Endothelial cell of umbilical vein (primary cell): Measurements from ENCODE around the gene RNASE13. TPM values are rescaled to one million over a fixed set of nuclear protein-coding genes. Genes with fewer than 3 reads are reported as not detected.

Experiments used
- BruUV-seq: library from RNA; stranded (reverse); fragments of 400-500 nt; replicated peaks from 2 replicates; lab custom pipeline; 2021; lab: Mats Ljungman, UMichigan
- CTCF ChIA-PET: fragments of 300-600, 350-600 bp; sonication (Branson Sonifier 250); formaldehyde crosslinking; loops from one replicate; lab custom pipeline; 2021; ENCODE audit warnings: antibody characterized with exemption, inconsistent platforms; lab: Charles Lee
- POLR2A ChIA-PET: fragments of 300-600, 350-600 bp; sonication (Branson Sonifier 250); formaldehyde crosslinking; loops from one replicate; lab custom pipeline; 2021; ENCODE audit warnings: antibody characterized with exemption, inconsistent platforms; lab: Charles Lee
- DNase-seq: peaks from one replicate; pipeline ENCODE4 v3.0.0-alpha.2; 2011; ENCODE audit warnings: low read depth, low spot score
- FAIRE-seq: peaks from 2 replicates; lab custom pipeline; 2011; peaks lifted over from hg19 to GRCh38; lab: Jason Lieb, UNC
- H2AFZ ChIP-seq: 2 replicates; pipeline ENCODE4 v1.6.0; 2012; ENCODE audit warnings: low read depth, low read length, control low read depth, inconsistent platforms
- H3K27ac ChIP-seq: 2 replicates; pipeline ENCODE4 v1.5.1; 2011; ENCODE audit warnings: low read depth, mild to moderate bottlenecking, control low read depth, low read length, moderate library complexity; ENCODE audit not compliant: insufficient read depth
- H3K27me3 ChIP-seq, 2 experiments: 2 replicates each; pipeline versions ENCODE4 v1.6.0 to v1.6.1; 2011; ENCODE audit warnings: low read length in 2 of 2, mixed read lengths in 1 of 2; ENCODE audit not compliant: control insufficient read depth in 2 of 2, insufficient read depth in 2 of 2
- H3K36me3 ChIP-seq, 2 experiments: 2 replicates in 1 of 2; 3 replicates in 1 of 2; pipeline ENCODE4 v1.5.1; 2011; ENCODE audit warnings: low read length in 2 of 2, mild to moderate bottlenecking in 1 of 2, moderate library complexity in 1 of 2; ENCODE audit not compliant: control insufficient read depth in 2 of 2, insufficient read depth in 2 of 2; ENCODE audit errors: extremely low read depth in 1 of 2
- H3K4me1 ChIP-seq: 3 replicates; pipeline ENCODE4 v1.5.1; 2011; ENCODE audit warnings: mild to moderate bottlenecking, low read length; ENCODE audit not compliant: control insufficient read depth, insufficient read depth; ENCODE audit errors: extremely low read depth
- H3K4me2 ChIP-seq: 2 replicates; pipeline ENCODE4 v1.6.1; 2011; ENCODE audit warnings: low read length, control low read depth, mixed read lengths; ENCODE audit not compliant: insufficient read depth
- H3K4me3 ChIP-seq, 3 experiments: fragments of 200-600 bp in 1 of 3; sonication (generic), shearing (Covaris generic) in 1 of 3; replicated peaks in 1 of 3; 2 replicates each; pipeline ENCODE4 v1.5.1; 2011 to 2016; ENCODE audit warnings: control low read depth in 3 of 3, low read length in 3 of 3, mild to moderate bottlenecking in 2 of 3, inconsistent platforms in 1 of 3, low read depth in 1 of 3, moderate library complexity in 1 of 3; ENCODE audit not compliant: insufficient read depth in 1 of 3
- H3K79me2 ChIP-seq: 2 replicates; pipeline ENCODE4 v1.6.0; 2012; ENCODE audit warnings: low read length, inconsistent platforms; ENCODE audit not compliant: control insufficient read depth, insufficient read depth
- H3K9ac ChIP-seq: replicated peaks from 2 replicates; pipeline ENCODE3; 2011; ENCODE audit warnings: low read length, control low read depth; ENCODE audit not compliant: insufficient read depth; ENCODE audit errors: extremely low read depth
- H3K9me1 ChIP-seq: replicated peaks from 3 replicates; pipeline ENCODE4 v1.6.0; 2011; ENCODE audit warnings: mild to moderate bottlenecking, low read length; ENCODE audit not compliant: control insufficient read depth, insufficient read depth; ENCODE audit errors: extremely low read depth
- H3K9me3 ChIP-seq: replicated peaks from 2 replicates; pipeline ENCODE4 v1.5.1; 2012; ENCODE audit warnings: low read length, inconsistent platforms; ENCODE audit not compliant: control insufficient read depth, insufficient read depth
- H4K20me1 ChIP-seq: replicated peaks from 2 replicates; pipeline ENCODE3; 2011; ENCODE audit warnings: mild to moderate bottlenecking, low read length; ENCODE audit not compliant: control insufficient read depth, insufficient read depth; ENCODE audit errors: extremely low read depth
- EZH2 ChIP-seq: IDR thresholded peaks from 2 replicates; pipeline ENCODE4 v1.6.1; 2012; ENCODE audit warnings: borderline replicate concordance, low read depth, mild to moderate bottlenecking, moderate library complexity, low read length, inconsistent platforms; ENCODE audit not compliant: severe bottlenecking
- FOS ChIP-seq: IDR thresholded peaks from 2 replicates; pipeline ENCODE4 v1.6.1; 2011; ENCODE audit warnings: mild to moderate bottlenecking, low read length, moderate library complexity, borderline replicate concordance; ENCODE audit not compliant: insufficient read depth
- GATA2 ChIP-seq: IDR thresholded peaks from 2 replicates; pipeline ENCODE4 v1.7.0; 2011; ENCODE audit warnings: low read depth, mild to moderate bottlenecking, moderate library complexity, mixed read lengths, low read length; ENCODE audit not compliant: insufficient read length, insufficient read depth
- JUN ChIP-seq: IDR thresholded peaks from 2 replicates; pipeline ENCODE4 v1.6.1; 2011; ENCODE audit warnings: borderline replicate concordance, low read depth; ENCODE audit not compliant: insufficient read length, insufficient read depth
- MYC ChIP-seq: IDR thresholded peaks from one replicate; pipeline ENCODE4 v1.6.1; 2011; ENCODE audit warnings: mild to moderate bottlenecking, low read depth, low read length
- POLR2A ChIP-seq: IDR thresholded peaks from 2 replicates; pipeline ENCODE4 v1.6.1; 2012; ENCODE audit warnings: low read depth, mild to moderate bottlenecking, control low read depth, low read length
- POLR2AphosphoS5 ChIP-seq: IDR thresholded peaks from 2 replicates; pipeline ENCODE4 v1.6.1; 2012; ENCODE audit warnings: low read depth, mild to moderate bottlenecking, control low read depth, low read length, moderate library complexity; ENCODE audit not compliant: insufficient read depth
- dilution Hi-C: fragments of 300-500 bp; cut with MboI; formaldehyde crosslinking; loops from one replicate; pipeline ENCODE4 v1.15.0; 2019; ENCODE audit warnings: low sequenced_read_pairs; ENCODE audit not compliant: extremely low pct_ligation_motif_present
- intact Hi-C: fragments of 100-400 bp; cut with micrococcal nuclease; formaldehyde crosslinking; loops from one replicate; pipeline ENCODE4 v1.10.0; 2022
- polyA plus RNA-seq, 4 experiments: library from polyadenylated mRNA; depleted of rRNA in 3 of 4; stranded (reverse) in 3 of 4; unstranded in 1 of 4; fragments of >200 nt; gene quantifications; 2 replicates each; pipeline versions ENCODE4 v1.2.1 to v1.2.3, GENCODE V29; 2011 to 2012; ENCODE audit warnings: missing spikeins in 1 of 4
- total RNA-seq: library from RNA; stranded (reverse); gene quantifications from 2 replicates; pipeline ENCODE4 v1.2.3, GENCODE V29; 2021
- TF ChIP-seq, protein P1 (sequence below): IDR thresholded peaks from 2 replicates; pipeline ENCODE4 v1.6.1; 2011; ENCODE audit not compliant: insufficient read depth, insufficient read length
- TF ChIP-seq, protein P2 (sequence below), 2 donors: IDR thresholded peaks; 1 replicate in 1 of 2; 2 replicates in 1 of 2; pipeline ENCODE4 v1.5.1; 2011; ENCODE audit warnings: low read length in 2 of 2, mild to moderate bottlenecking in 2 of 2, moderate library complexity in 2 of 2, control low read depth in 1 of 2, inconsistent platforms in 1 of 2, low read depth in 1 of 2; ENCODE audit not compliant: insufficient read depth in 1 of 2; ENCODE audit errors: extremely low read depth in 1 of 2

RNASE13 gene
- total and polyA plus RNA-seq, 2 donors (not counting 3 experiments of a cell fraction or from before 2014, with no cell fraction given) = not detected

DNA sequence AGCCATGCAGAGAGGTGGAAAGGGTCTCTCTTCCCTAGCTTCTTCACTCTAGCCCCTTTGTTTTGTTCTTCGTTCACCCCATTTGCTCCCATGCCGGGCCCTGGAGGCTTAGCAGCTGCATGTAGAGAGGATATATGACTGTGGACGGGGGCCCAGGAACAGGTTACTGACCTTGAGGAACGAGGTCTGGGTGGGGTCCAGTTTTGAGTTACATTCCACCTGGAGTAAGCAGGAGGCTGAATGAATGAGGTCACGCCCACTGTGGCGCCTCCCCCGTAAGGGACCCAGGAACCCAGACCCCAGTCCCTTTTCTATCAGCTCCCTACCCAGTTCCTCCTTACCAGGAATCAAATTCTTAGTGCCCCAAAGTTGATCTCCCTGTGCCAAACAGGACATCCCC lies 16.3 kb downstream of the RNASE13 start:
- H3K27me3 ChIP-seq = peaks cover 24 to 27% of the 10 kb centered on the region in 2 experiments
- ChIA-PET CTCF (interaction anchor here (1.4 to 7.4 kb wide), 3 partner anchors 13 to 86 kb away, joined by 6 to 214 read pairs (median 9); partner anchors contain the start of gene RNASE7), POLR2A (no interaction called here)
- FAIRE-seq (no peak), DNase-seq (no peak)
- no TSS peak for BruUV-seq
- H3K79me2 ChIP-seq = no peaks in the 10 kb centered on the region
- no peaks in the 10 kb centered on the region for H4K20me1 ChIP-seq
- TF ChIP-seq FOS = no peak
- TF ChIP-seq, protein P1, sequence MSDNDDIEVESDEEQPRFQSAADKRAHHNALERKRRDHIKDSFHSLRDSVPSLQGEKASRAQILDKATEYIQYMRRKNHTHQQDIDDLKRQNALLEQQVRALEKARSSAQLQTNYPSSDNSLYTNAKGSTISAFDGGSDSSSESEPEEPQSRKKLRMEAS = no peak
- TF ChIP-seq EZH2 = no peak
- TF ChIP-seq, protein P2, sequence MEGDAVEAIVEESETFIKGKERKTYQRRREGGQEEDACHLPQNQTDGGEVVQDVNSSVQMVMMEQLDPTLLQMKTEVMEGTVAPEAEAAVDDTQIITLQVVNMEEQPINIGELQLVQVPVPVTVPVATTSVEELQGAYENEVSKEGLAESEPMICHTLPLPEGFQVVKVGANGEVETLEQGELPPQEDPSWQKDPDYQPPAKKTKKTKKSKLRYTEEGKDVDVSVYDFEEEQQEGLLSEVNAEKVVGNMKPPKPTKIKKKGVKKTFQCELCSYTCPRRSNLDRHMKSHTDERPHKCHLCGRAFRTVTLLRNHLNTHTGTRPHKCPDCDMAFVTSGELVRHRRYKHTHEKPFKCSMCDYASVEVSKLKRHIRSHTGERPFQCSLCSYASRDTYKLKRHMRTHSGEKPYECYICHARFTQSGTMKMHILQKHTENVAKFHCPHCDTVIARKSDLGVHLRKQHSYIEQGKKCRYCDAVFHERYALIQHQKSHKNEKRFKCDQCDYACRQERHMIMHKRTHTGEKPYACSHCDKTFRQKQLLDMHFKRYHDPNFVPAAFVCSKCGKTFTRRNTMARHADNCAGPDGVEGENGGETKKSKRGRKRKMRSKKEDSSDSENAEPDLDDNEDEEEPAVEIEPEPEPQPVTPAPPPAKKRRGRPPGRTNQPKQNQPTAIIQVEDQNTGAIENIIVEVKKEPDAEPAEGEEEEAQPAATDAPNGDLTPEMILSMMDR (IDR thresholded peaks at IDR 0.05; ENCODE audit: extremely low read depth in 1 of 2, insufficient read depth in 1 of 2, low read depth in 1 of 2, low read length in 2 of 2) = no peak
- no peak for TF ChIP-seq MYC
- TF ChIP-seq GATA2 = no peak
- no peak for TF ChIP-seq POLR2A
- TF ChIP-seq JUN = no peak
- TF ChIP-seq POLR2AphosphoS5 = no peak
- H3K9me1 ChIP-seq = no peaks in the 10 kb centered on the region
- no peak overlapping the region for H3K4me3 ChIP-seq
- H3K36me3 ChIP-seq = no peaks in the 10 kb centered on the region
- H3K27ac ChIP-seq = no peak overlapping the region
- no peak overlapping the region for H3K4me2 ChIP-seq
- no peak overlapping the region for H2AFZ ChIP-seq
- H3K9me3 ChIP-seq = no peaks in the 10 kb centered on the region
- dilution Hi-C loops (no loop called here), intact Hi-C loops (no loop called here)
- no peak overlapping the region for H3K9ac ChIP-seq
- no peaks in the 10 kb centered on the region for H3K4me1 ChIP-seq
